ENCODE results near the gene BIRC6.
"Not testable (repeated sequence)": the region's sequence is repeated elsewhere in the genome, so short reads cannot be mapped to it uniquely, and the experiment has no call there.

Gene BIRC6

GRCh38 chr2:32364290-32364689, 7.5 kb downstream of the BIRC6 start:
- H3K27me3 Mint-ChIP-seq (ENCODE audit: low read depth); H3K9me3 Mint-ChIP-seq; H3K27ac Mint-ChIP-seq; H3K4me3 Mint-ChIP-seq: not testable (repeated sequence)
- Mint-ChIP-seq H3K36me3 (ENCODE audit: low read depth) (peaks cover 18% of the 10 kb centered on the region), H3K4me1 (ENCODE audit: low read depth) (peaks cover 36% of the 10 kb centered on the region)

GRCh38 chr2:32365679-32366078, 8.9 kb downstream of the BIRC6 start:
- H3K27me3 Mint-ChIP-seq (ENCODE audit: low read depth); H3K27ac Mint-ChIP-seq; H3K4me3 Mint-ChIP-seq; H3K9me3 Mint-ChIP-seq: not testable (repeated sequence)
- H3K36me3 Mint-ChIP-seq (ENCODE audit: low read depth) = peaks cover 17% of the 10 kb centered on the region
- H3K4me1 Mint-ChIP-seq (ENCODE audit: low read depth) = peaks cover 26% of the 10 kb centered on the region

- H3K27me3 Mint-ChIP-seq (ENCODE audit: low read depth) = no peaks in the 10 kb centered on the region
- H3K9me3 Mint-ChIP-seq = no peaks in the 10 kb centered on the region
- H3K4me3 Mint-ChIP-seq = no peak overlapping the region
- peaks cover 15% of the 10 kb centered on the region for H3K36me3 Mint-ChIP-seq (ENCODE audit: low read depth)
- H3K27ac Mint-ChIP-seq = no peak overlapping the region
- peaks cover 23% of the 10 kb centered on the region for H3K4me1 Mint-ChIP-seq (ENCODE audit: low read depth)
These were observed 9.8 kb downstream of the BIRC6 start for GRCh38 chr2:32366595-32366994.

- no peaks in the 10 kb centered on the region for H3K9me3 Mint-ChIP-seq
- H3K36me3 Mint-ChIP-seq (ENCODE audit: low read depth) = peaks cover 20% of the 10 kb centered on the region
- H3K4me3 Mint-ChIP-seq = no peak overlapping the region
- peaks cover 23% of the 10 kb centered on the region for H3K4me1 Mint-ChIP-seq (ENCODE audit: low read depth)
- H3K27me3 Mint-ChIP-seq (ENCODE audit: low read depth) = no peaks in the 10 kb centered on the region
- no peak overlapping the region for H3K27ac Mint-ChIP-seq
These were observed 12.4 kb downstream of the BIRC6 start for GRCh38 chr2:32369222-32369621.

- H3K36me3 Mint-ChIP-seq (ENCODE audit: low read depth) = peaks cover 15% of the 10 kb centered on the region
- H3K27me3 Mint-ChIP-seq (ENCODE audit: low read depth); H3K27ac Mint-ChIP-seq; H3K9me3 Mint-ChIP-seq; H3K4me3 Mint-ChIP-seq: not testable (repeated sequence)
- peaks cover 18% of the 10 kb centered on the region for H3K4me1 Mint-ChIP-seq (ENCODE audit: low read depth)
These were observed 14.1 kb downstream of the BIRC6 start for GRCh38 chr2:32370942-32371341.

GRCh38 chr2:32372519-32373182, 15.8 kb downstream of the BIRC6 start:
- no peaks in the 10 kb centered on the region for H3K27me3 Mint-ChIP-seq (ENCODE audit: low read depth)
- H3K27ac Mint-ChIP-seq = no peak overlapping the region
- H3K36me3 Mint-ChIP-seq (ENCODE audit: low read depth) = peaks cover 13% of the 10 kb centered on the region
- H3K4me3 Mint-ChIP-seq = no peak overlapping the region
- H3K9me3 Mint-ChIP-seq = no peaks in the 10 kb centered on the region
- H3K4me1 Mint-ChIP-seq (ENCODE audit: low read depth) = peaks cover 19% of the 10 kb centered on the region

GRCh38 chr2:32375228-32375892, 18.5 kb downstream of the BIRC6 start:
- H3K4me3 Mint-ChIP-seq = no peak overlapping the region
- peaks cover 17% of the 10 kb centered on the region for H3K36me3 Mint-ChIP-seq (ENCODE audit: low read depth)
- H3K4me1 Mint-ChIP-seq (ENCODE audit: low read depth) = peaks cover 15% of the 10 kb centered on the region
- H3K27me3 Mint-ChIP-seq (ENCODE audit: low read depth) = no peaks in the 10 kb centered on the region
- H3K9me3 Mint-ChIP-seq = no peaks in the 10 kb centered on the region
- no peak overlapping the region for H3K27ac Mint-ChIP-seq

GRCh38 chr2:32376756-32377155, 19.9 kb downstream of the BIRC6 start:
- Mint-ChIP-seq H3K27me3 (ENCODE audit: low read depth) (no peaks in the 10 kb centered on the region), H3K4me3 (no peak overlapping the region), H3K36me3 (ENCODE audit: low read depth) (peaks cover 17% of the 10 kb centered on the region), H3K4me1 (ENCODE audit: low read depth) (peaks cover 16% of the 10 kb centered on the region), H3K9me3 (no peaks in the 10 kb centered on the region), H3K27ac (no peak overlapping the region)

- Mint-ChIP-seq H3K9me3 (no peaks in the 10 kb centered on the region), H3K4me1 (ENCODE audit: low read depth) (peaks cover 11% of the 10 kb centered on the region), H3K27ac (no peak overlapping the region), H3K4me3 (no peak overlapping the region), H3K27me3 (ENCODE audit: low read depth) (no peaks in the 10 kb centered on the region), H3K36me3 (ENCODE audit: low read depth) (peaks cover 17% of the 10 kb centered on the region)
These were observed 21.1 kb downstream of the BIRC6 start for GRCh38 chr2:32377928-32378327.

- Mint-ChIP-seq H3K4me1 (ENCODE audit: low read depth) (peaks cover 6% of the 10 kb centered on the region), H3K27ac (no peak overlapping the region), H3K4me3 (no peak overlapping the region), H3K27me3 (ENCODE audit: low read depth) (no peaks in the 10 kb centered on the region), H3K36me3 (ENCODE audit: low read depth) (peaks cover 11% of the 10 kb centered on the region), H3K9me3 (no peaks in the 10 kb centered on the region)
These were observed 22.5 kb downstream of the BIRC6 start for GRCh38 chr2:32379352-32379751.

- no peak overlapping the region for H3K4me3 Mint-ChIP-seq
- H3K4me1 Mint-ChIP-seq (ENCODE audit: low read depth) = peaks cover 10% of the 10 kb centered on the region
- no peak overlapping the region for H3K27ac Mint-ChIP-seq
- no peaks in the 10 kb centered on the region for H3K9me3 Mint-ChIP-seq
- H3K27me3 Mint-ChIP-seq (ENCODE audit: low read depth) = no peaks in the 10 kb centered on the region
- peaks cover 22% of the 10 kb centered on the region for H3K36me3 Mint-ChIP-seq (ENCODE audit: low read depth)
These were observed 27.0 kb downstream of the BIRC6 start for GRCh38 chr2:32383858-32384257.

- Mint-ChIP-seq H3K4me3 (no peak overlapping the region), H3K4me1 (ENCODE audit: low read depth) (peaks cover 8% of the 10 kb centered on the region), H3K36me3 (ENCODE audit: low read depth) (peaks cover 20% of the 10 kb centered on the region), H3K27me3 (ENCODE audit: low read depth) (no peaks in the 10 kb centered on the region), H3K9me3 (no peaks in the 10 kb centered on the region), H3K27ac (no peak overlapping the region)
These were observed 27.7 kb downstream of the BIRC6 start for GRCh38 chr2:32384529-32384928.

GRCh38 chr2:32386739-32387138, 29.9 kb downstream of the BIRC6 start:
- Mint-ChIP-seq H3K27me3 (ENCODE audit: low read depth) (no peaks in the 10 kb centered on the region), H3K9me3 (no peaks in the 10 kb centered on the region), H3K27ac (no peak overlapping the region), H3K4me3 (no peak overlapping the region), H3K36me3 (ENCODE audit: low read depth) (peaks cover 19% of the 10 kb centered on the region), H3K4me1 (ENCODE audit: low read depth) (peaks cover 12% of the 10 kb centered on the region)

- H3K27ac Mint-ChIP-seq = no peak overlapping the region
- no peak overlapping the region for H3K4me3 Mint-ChIP-seq
- no peaks in the 10 kb centered on the region for H3K9me3 Mint-ChIP-seq
- H3K4me1 Mint-ChIP-seq (ENCODE audit: low read depth) = peaks cover 5% of the 10 kb centered on the region
- H3K36me3 Mint-ChIP-seq (ENCODE audit: low read depth) = peaks cover 24% of the 10 kb centered on the region
- no peaks in the 10 kb centered on the region for H3K27me3 Mint-ChIP-seq (ENCODE audit: low read depth)
These were observed 42.4 kb downstream of the BIRC6 start for GRCh38 chr2:32399221-32399620.

- H3K36me3 Mint-ChIP-seq (ENCODE audit: low read depth) = peaks cover 14% of the 10 kb centered on the region
- peaks cover 5% of the 10 kb centered on the region for H3K4me1 Mint-ChIP-seq (ENCODE audit: low read depth)
- no peak overlapping the region for H3K27ac Mint-ChIP-seq
- H3K4me3 Mint-ChIP-seq = no peak overlapping the region
- H3K9me3 Mint-ChIP-seq = no peaks in the 10 kb centered on the region
- H3K27me3 Mint-ChIP-seq (ENCODE audit: low read depth) = no peaks in the 10 kb centered on the region
These were observed 45.3 kb downstream of the BIRC6 start for GRCh38 chr2:32402091-32402490.
